Measurements from ENCODE around the gene CNDP2.

The CNDP2 gene

GRCh38 chr18:74501386-74501785 is 5.2 kb downstream of the CNDP2 start:
- DNase-seq (ENCODE audit: low read depth): no peak

DNA sequence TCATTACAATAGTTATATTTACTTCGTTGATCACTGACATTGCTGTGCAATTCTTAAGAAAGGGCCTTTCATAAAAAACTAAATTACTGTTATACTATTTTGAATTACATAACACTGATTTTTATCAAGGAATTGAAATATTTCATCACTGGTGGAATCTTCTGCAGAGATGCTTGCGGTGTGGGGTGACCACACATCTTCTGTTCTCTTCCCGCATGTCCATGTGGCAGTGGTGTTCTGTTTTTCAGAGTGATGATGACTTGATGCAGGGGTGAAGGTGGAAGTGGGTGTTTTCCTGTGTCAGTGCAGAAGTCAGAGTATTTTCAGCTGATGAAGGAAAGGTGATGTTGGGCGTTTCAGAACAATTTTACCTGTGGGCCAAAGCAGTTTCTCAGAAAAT is 7.0 kb downstream of the CNDP2 start:
- DNase-seq (ENCODE audit: low read depth): no peak

GRCh38 chr18:74505776-74506175 is 9.6 kb downstream of the CNDP2 start:
- DNase-seq (ENCODE audit: low read depth): no peak

GRCh38 chr18:74506448-74507084 is 10.4 kb downstream of the CNDP2 start:
- DNase-seq (ENCODE audit: low read depth): no peak

- DNase-seq (ENCODE audit: low read depth): no peak
Measured at GRCh38 chr18:74507097-74507881, 11.1 kb downstream of the CNDP2 start.

- no peak for DNase-seq (ENCODE audit: low read depth)
Measured at GRCh38 chr18:74507927-74508326, 11.8 kb downstream of the CNDP2 start.

GRCh38 chr18:74508366-74508765 is 12.2 kb downstream of the CNDP2 start:
- no peak for DNase-seq (ENCODE audit: low read depth)

- DNase-seq (ENCODE audit: low read depth): no peak
Measured at GRCh38 chr18:74508821-74509225, 12.7 kb downstream of the CNDP2 start.

DNA sequence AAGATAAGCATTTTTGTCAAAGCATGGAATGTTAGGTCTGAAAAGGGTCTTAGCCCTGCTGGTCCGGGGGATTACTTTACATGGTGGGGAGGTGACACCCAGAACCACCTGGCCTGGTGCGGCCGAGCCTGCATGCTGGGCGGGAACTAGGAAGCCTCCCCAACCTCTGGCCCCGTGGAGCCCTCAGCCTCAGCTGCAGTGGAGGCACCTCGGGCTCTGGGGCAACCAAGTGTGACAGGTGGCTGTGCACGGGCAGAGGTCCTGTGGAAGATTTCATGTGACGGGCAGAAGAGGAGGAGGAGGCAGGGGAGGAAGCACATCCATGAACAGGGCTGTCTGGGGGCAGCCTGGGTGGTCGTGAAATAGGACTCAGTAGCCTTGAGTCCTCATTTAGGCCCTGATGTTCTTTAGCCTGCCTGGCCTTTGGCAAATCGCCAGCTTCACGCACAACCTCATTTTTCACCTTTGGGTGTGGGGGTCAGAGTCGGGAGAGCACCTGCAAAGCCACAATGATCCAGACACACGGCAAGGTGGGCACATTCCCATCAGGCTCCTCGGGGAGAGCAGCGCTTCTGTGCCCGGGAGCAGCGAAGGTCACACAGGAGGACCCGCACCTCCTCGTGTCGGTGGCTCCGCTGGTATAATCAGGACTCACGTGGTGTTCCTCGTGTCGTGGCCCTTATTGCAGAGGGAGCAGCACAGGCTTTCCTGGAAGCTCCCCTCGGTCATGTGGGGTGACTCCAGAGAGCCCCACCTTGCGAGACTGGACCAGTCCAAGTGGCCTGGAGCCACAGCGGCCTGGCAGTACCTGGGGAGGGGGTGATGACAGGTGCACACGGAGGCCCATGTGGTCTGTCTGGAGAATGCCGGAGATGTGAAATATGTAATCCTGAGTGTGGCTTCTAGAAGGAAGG is 13.9 kb downstream of the CNDP2 start:
- no peak for DNase-seq (ENCODE audit: low read depth)

DNA sequence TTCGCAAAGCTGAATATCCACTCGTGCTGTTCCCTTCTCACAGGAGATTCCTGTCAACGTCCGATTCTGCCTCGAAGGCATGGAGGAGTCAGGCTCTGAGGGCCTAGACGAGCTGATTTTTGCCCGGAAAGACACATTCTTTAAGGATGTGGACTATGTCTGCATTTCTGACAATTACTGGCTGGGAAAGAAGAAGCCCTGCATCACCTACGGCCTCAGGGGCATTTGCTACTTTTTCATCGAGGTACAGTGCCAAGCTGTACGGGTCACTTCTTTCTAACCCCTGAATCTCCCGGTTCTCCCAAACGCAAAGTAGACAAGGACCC is 14.6 kb downstream of the CNDP2 start:
- no peak for DNase-seq (ENCODE audit: low read depth)

DNA sequence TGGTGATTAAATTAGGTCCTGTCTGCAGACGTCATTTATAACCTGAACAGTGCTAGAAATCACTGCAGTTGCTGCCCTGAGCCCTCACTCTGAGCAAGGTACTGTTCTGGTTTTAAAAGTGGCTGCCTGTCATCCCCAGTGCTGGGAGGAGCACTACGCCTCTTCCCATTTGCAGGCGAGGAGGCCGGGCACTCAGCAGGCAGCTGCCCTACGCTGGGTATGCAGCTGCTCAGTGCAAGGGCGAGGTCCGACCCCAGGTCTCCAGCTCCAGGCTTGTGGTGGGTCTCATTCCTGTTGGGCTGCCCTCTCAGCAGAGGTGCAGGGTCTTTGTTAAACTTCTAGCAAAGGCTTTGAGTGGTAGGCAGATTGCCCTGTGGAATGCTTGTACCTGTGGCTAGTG is 15.7 kb downstream of the CNDP2 start:
- no peak for DNase-seq (ENCODE audit: low read depth)

- no peak for DNase-seq (ENCODE audit: low read depth)
Measured at GRCh38 chr18:74512321-74513053, 16.3 kb downstream of the CNDP2 start.

DNA sequence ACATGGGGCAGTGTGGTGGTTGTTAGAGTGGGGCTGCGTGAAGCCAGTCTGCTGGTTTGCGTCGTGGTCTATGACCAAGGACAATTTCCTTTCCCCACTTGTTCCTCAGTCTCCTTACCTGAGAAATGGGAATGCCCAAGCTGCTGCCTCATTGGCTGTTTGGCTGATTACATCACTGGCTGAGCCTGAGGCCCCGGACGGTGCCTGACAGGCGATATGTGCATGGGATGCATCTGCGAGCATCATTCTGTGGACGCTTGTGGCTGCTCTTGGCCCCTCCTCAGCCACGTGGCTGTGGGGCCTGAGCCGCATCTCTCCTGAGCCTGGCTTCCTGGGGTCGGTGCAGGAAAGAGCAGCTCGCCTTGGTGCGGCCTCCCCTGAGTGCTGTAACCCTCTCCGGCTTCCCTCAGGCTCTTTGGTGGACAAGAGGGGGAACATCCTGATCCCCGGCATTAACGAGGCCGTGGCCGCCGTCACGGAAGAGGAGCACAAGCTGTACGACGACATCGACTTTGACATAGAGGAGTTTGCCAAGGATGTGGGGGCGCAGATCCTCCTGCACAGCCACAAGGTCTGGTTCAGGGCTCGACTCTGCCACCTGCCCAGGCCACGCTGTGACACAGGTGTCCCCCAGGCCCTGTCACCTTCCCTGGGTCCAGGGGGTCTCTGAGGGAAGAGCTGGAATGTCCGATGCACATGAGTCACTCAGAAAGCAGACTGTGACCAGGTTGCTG is 17.2 kb downstream of the CNDP2 start:
- DNase-seq (ENCODE audit: low read depth): no peak

GRCh38 chr18:74513883-74514205 is 17.7 kb downstream of the CNDP2 start:
- no peak for DNase-seq (ENCODE audit: low read depth)

DNA sequence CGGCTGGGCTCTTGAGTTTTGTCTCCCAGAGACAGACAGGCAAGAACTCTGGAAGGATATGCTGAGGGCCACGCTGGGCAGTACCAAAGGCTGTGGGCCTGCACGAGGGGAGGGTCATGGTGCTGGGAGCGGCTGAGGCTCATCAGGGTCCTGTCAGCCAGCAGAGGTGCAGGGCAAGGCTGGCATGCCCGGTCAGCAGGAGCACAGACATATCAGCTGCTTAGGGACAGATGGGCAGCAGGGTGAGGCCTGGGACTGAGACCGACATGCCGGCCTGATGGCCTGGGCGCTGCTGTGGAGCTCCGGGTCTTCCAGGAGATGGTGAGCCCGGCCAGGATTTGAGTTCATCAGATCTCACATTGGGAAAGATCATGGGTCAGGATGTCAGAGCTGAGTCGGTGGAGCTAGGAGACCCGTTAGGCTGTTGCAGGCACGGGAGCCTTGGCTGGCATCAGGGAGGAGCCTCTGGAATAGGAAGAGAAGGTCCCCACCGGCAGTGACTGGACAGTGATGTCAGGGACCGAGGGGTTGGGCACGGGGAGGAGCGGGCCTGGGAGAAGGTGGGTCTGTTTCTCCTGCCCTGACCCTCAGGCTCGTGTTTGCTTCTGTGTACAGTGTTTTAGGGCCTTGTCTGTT is 18.8 kb downstream of the CNDP2 start:
- no peak for DNase-seq (ENCODE audit: low read depth)

GRCh38 chr18:74515620-74516231 is 19.6 kb downstream of the CNDP2 start:
- DNase-seq (ENCODE audit: low read depth): no peak

DNA sequence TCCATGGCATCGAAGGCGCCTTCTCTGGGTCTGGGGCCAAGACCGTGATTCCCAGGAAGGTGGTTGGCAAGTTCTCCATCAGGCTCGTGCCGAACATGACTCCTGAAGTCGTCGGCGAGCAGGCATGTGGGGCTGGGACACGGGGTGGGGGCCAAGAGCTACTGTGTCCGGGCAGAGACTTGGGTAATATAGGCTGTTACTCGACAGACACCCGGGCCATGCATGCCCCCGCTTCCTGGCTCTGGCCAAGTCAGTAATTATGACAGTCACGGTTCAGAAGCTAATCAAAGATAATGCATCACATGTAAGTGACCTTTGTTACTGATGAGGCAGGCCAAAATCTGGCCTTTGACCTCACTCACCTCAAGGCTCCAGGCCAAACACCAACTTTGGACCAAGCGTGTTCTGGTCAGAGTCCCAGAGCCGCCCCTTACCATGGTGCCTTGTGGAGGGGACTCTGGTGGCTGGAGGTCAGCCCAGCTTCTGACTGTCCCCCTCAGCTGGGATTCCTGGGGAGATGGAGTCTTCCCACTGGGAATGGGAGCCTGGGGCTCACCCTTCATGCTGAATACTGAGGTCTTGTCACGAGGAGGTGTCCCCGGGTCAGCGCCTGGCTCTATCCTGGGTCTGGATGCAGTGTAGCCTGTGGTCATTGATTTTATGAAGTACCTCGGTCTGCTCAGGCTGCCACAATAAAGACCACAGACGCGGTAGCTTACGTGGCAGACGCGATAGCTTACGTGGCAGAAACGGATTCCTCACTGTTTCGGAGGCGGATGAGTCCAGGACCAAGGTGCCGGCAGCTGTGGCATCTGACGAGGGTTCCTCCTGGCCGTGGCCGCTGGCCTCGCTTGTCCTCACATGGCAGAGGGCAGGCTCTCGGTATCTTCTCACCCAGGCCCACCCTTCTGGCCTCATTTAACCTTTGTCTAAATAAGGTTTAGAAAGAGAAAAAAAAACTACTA is 20.4 kb downstream of the CNDP2 start:
- no peak for DNase-seq (ENCODE audit: low read depth)

GRCh38 chr18:74517236-74517630 is 21.1 kb downstream of the CNDP2 start:
- DNase-seq (ENCODE audit: low read depth): no peak

- no peak for DNase-seq (ENCODE audit: low read depth)
Measured at GRCh38 chr18:74518456-74519295, 22.5 kb downstream of the CNDP2 start.
